HFFc6 (cell line): ENCODE measurements around the gene MTMR3. TPM values are rescaled to one million over a fixed set of nuclear protein-coding genes. Genes with fewer than 3 reads are reported as not detected.

Source experiments
- DNase-seq: peaks from one replicate; pipeline ENCODE4 v3.0.0-alpha.2; 2018
- H3K27ac Mint-ChIP-seq: 2 replicates; pipeline ENCODE4 v1.8.0; 2020; ENCODE audit warnings: mild to moderate bottlenecking, mixed read lengths
- H3K27me3 Mint-ChIP-seq: 2 replicates; pipeline ENCODE4 v1.8.0; 2021; ENCODE audit warnings: mild to moderate bottlenecking, moderate library complexity, mixed read lengths; ENCODE audit not compliant: insufficient read depth
- H3K36me3 Mint-ChIP-seq: 2 replicates; pipeline ENCODE4 v1.8.0; 2021; ENCODE audit warnings: low read depth, mixed read lengths
- H3K4me1 Mint-ChIP-seq: 2 replicates; pipeline ENCODE4 v1.8.0; 2020; ENCODE audit warnings: low read depth, mixed read lengths
- H3K4me3 Mint-ChIP-seq: 2 replicates; pipeline ENCODE4 v1.8.0; 2020; ENCODE audit warnings: mild to moderate bottlenecking, moderate library complexity, mixed read lengths
- H3K9me3 Mint-ChIP-seq: 2 replicates; pipeline ENCODE4 v1.8.0; 2020; ENCODE audit warnings: mild to moderate bottlenecking, mixed read lengths
- CTCF ChIP-seq: fragments of 200-600 bp; sonication (generic); IDR thresholded peaks from 2 replicates; pipeline ENCODE4 v1.5.0; 2021; ENCODE audit warnings: antibody characterized with exemption, mild to moderate bottlenecking
- total RNA-seq, 6 experiments: library from RNA; stranded (reverse); fragmentation: NEBNext Ultra II Directional; extraction: Animal tissue kit (Norgen Biotek cat#: 25700); gene quantifications; 2 replicates in 1 of 6; 3 replicates in 5 of 6; pipeline ENCODE4 v1.2.3, GENCODE V29; 2021

Gene MTMR3
- total RNA-seq, 6 experiments from 2014 or later: 19.0 to 27.0 (median 21.7) TPM

- DNase-seq: no peak
- Mint-ChIP-seq H3K36me3 (peaks cover 18% of the 10 kb centered on the region), H3K27me3 (no peaks in the 10 kb centered on the region), H3K4me1 (peaks cover 46% of the 10 kb centered on the region), H3K9me3 (no peaks in the 10 kb centered on the region), H3K4me3 (no peak overlapping the region), H3K27ac (no peak overlapping the region)
- no peak for TF ChIP-seq CTCF
These were observed 114.1 kb downstream of the MTMR3 start for GRCh38 chr22:29997107-29997506.

GRCh38 chr22:29997516-29997915, 114.5 kb downstream of the MTMR3 start:
- H3K4me1 Mint-ChIP-seq: peaks cover 42% of the 10 kb centered on the region
- no peak for DNase-seq
- no peak overlapping the region for H3K27ac Mint-ChIP-seq
- no peaks in the 10 kb centered on the region for H3K27me3 Mint-ChIP-seq
- no peaks in the 10 kb centered on the region for H3K9me3 Mint-ChIP-seq
- H3K36me3 Mint-ChIP-seq: peaks cover 18% of the 10 kb centered on the region
- TF ChIP-seq CTCF: no peak
- no peak overlapping the region for H3K4me3 Mint-ChIP-seq

- Mint-ChIP-seq H3K36me3 (peaks cover 25% of the 10 kb centered on the region), H3K4me1 (peaks cover 31% of the 10 kb centered on the region), H3K27ac (no peak overlapping the region), H3K9me3 (no peaks in the 10 kb centered on the region), H3K27me3 (no peaks in the 10 kb centered on the region), H3K4me3 (no peak overlapping the region)
- DNase-seq: no peak
- TF ChIP-seq CTCF: peak; percentile 26; the same call in 1 of the 2 replicates
These were observed 115.8 kb downstream of the MTMR3 start for GRCh38 chr22:29998627-29999384.

- Mint-ChIP-seq H3K4me3 (no peak overlapping the region), H3K4me1 (peaks cover 29% of the 10 kb centered on the region), H3K27ac (peak overlapping the region; percentile 8; the same call in 1 of the 2 replicates), H3K36me3 (peaks cover 21% of the 10 kb centered on the region), H3K9me3 (no peaks in the 10 kb centered on the region), H3K27me3 (no peaks in the 10 kb centered on the region)
- no peak for TF ChIP-seq CTCF
- no peak for DNase-seq
These were observed 117.6 kb downstream of the MTMR3 start for GRCh38 chr22:30000566-30000965.

- peaks cover 21% of the 10 kb centered on the region for H3K36me3 Mint-ChIP-seq
These were observed 118.5 kb downstream of the MTMR3 start for GRCh38 chr22:30001459-30001858.

More at GRCh38 chr22:30001459-30001858, 118.5 kb downstream of the MTMR3 start:
- H3K4me1 Mint-ChIP-seq: peaks cover 26% of the 10 kb centered on the region
- TF ChIP-seq CTCF: no peak
- H3K4me3 Mint-ChIP-seq: no peak overlapping the region
- no peak overlapping the region for H3K27ac Mint-ChIP-seq
- H3K27me3 Mint-ChIP-seq: no peaks in the 10 kb centered on the region
- no peak for DNase-seq
- no peaks in the 10 kb centered on the region for H3K9me3 Mint-ChIP-seq
